K562 (cell line): Measurements from ENCODE around the gene INPP4B. TPM values are rescaled to one million over a fixed set of nuclear protein-coding genes. Genes with fewer than 3 reads are reported as not detected.

ENCODE experiments used
- CBX3 ChIP-seq, 2 experiments: IDR thresholded peaks; 1 replicate in 1 of 2; 2 replicates in 1 of 2; pipeline ENCODE4 v1.6.1; 2012; ENCODE audit warnings: inconsistent platforms in 2 of 2, low read length in 2 of 2, borderline replicate concordance in 1 of 2, control low read depth in 1 of 2
- IRF2 ChIP-seq: sonication (generic); formaldehyde crosslinking; IDR thresholded peaks from 2 replicates; pipeline ENCODE4 v1.8.1; 2022; ENCODE audit warnings: mild to moderate bottlenecking, missing genetic modification reagents
- JUND ChIP-seq, 2 experiments: IDR thresholded peaks; 2 replicates in 1 of 2; 3 replicates in 1 of 2; pipeline ENCODE4 v1.6.1; 2011; ENCODE audit warnings: borderline replicate concordance in 2 of 2, low read depth in 2 of 2, low read length in 2 of 2, improper control_type of control experiment in 1 of 2, missing biosample characterization in 1 of 2, missing genetic modification characterization in 1 of 2, missing genetic modification reagents in 1 of 2
- KAT7 ChIP-seq: sonication (generic); formaldehyde crosslinking; IDR thresholded peaks from 2 replicates; pipeline ENCODE4 v1.8.0; 2022; ENCODE audit warnings: missing genetic modification reagents, mild to moderate bottlenecking, borderline replicate concordance
- TGIF2 ChIP-seq: sonication (generic); formaldehyde crosslinking; IDR thresholded peaks from 2 replicates; pipeline ENCODE4 v1.8.1; 2022; ENCODE audit warnings: mild to moderate bottlenecking, missing genetic modification reagents, moderate library complexity
- TRIM28 ChIP-seq: fragments of 450-650 bp; IDR thresholded peaks from 2 replicates; pipeline ENCODE4 v1.6.1; 2017
- YY1 ChIP-seq, 3 experiments: IDR thresholded peaks; 2 replicates each; pipeline ENCODE4 v1.6.1; 2011; ENCODE audit warnings: low read length in 2 of 3, mild to moderate bottlenecking in 2 of 3, moderate library complexity in 2 of 3, borderline replicate concordance in 1 of 3, control low read depth in 1 of 3, low read depth in 1 of 3; ENCODE audit not compliant: insufficient read depth in 3 of 3, insufficient replicate concordance in 2 of 3, control insufficient read depth in 1 of 3, insufficient read length in 1 of 3; ENCODE audit errors: extremely low read depth in 1 of 3
- ZNF133 ChIP-seq: fragments of 250-450 bp; sonication (Bioruptor Pico); IDR thresholded peaks from 2 replicates; pipeline ENCODE4 v1.4.0; 2020; ENCODE audit warnings: mild to moderate bottlenecking
- polyA plus RNA-seq, 8 experiments: library from polyadenylated mRNA; depleted of rRNA in 4 of 8; stranded (reverse) in 5 of 8; unstranded in 3 of 8; fragments of >200 nt; fragmentation: Nextera tagmentation in 2 of 8; fragmentation: Illumina TruSeq in 1 of 8; extraction: Ambion mirVana in 2 of 8; extraction: Trizol in 1 of 8; gene quantifications; 2 replicates each; pipeline versions ENCODE4 v1.2.1 to v1.2.3, GENCODE V29; 2011 to 2014; ENCODE audit warnings: inconsistent platforms in 1 of 8, missing spikeins in 1 of 8
- total RNA-seq, 7 experiments: library from RNA; depleted of rRNA in 6 of 7; stranded (reverse); fragments of >200 nt in 6 of 7; fragmentation: Illumina TruSeq in 2 of 7; extraction: Trizol in 2 of 7; gene quantifications; 2 replicates each; pipeline versions ENCODE4 v1.2.1 to v1.2.3, GENCODE V29; 2011 to 2021; ENCODE audit warnings: low replicate concordance in 1 of 7
- TF ChIP-seq, protein P1 (sequence below): fragments of 250-450 bp; sonication (Bioruptor Pico); IDR thresholded peaks from 2 replicates; pipeline ENCODE4 v1.8.0; 2021; ENCODE audit warnings: moderate library complexity, mild to moderate bottlenecking, inconsistent platforms
- TF ChIP-seq, protein P2 (sequence below): fragments of 450-650 bp; IDR thresholded peaks from 2 replicates; pipeline ENCODE4 v1.6.1; 2018; ENCODE audit warnings: mild to moderate bottlenecking, low read depth; ENCODE audit not compliant: partially characterized antibody

Gene INPP4B
- total and polyA plus RNA-seq, 9 of the 15 experiments (the other 6 are each of a cell fraction or from before 2014, with no cell fraction given) = 0.04 to 0.11 TPM; not detected in 7

DNA sequence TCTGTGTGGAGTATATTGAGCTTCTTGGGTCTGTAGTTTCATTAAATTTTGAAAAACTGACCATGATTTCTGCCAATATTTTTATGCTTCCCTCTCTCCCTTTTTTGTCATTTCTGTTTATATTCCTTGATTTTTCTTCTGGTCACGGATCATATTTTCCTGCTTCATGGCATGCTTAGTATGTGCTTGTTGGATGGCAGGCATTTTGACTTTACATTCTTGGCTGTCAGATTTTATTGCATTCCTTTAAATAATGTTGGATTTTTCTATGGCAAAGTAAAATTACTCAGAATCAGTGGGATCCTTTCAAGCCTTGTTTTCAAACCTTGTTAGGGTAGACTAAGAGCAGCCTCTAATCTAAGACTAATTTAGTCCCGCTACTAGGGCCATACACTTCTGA is 677.9 kb downstream of the INPP4B start (continued):
- TF ChIP-seq TGIF2 (CRISPR knock-in tag) (no peak), ZNF133 (CRISPR knock-in tag) (no peak), TRIM28 (no peak), IRF2 (no peak), YY1 (IDR thresholded peaks at IDR 0.05; ENCODE audit: borderline replicate concordance in 1 of 3, control insufficient read depth in 1 of 3, extremely low read depth in 1 of 3, insufficient read depth in 3 of 3, insufficient read length in 1 of 3, insufficient replicate concordance in 2 of 3, low read depth in 1 of 3, low read length in 2 of 3) (no peak), CBX3 (IDR thresholded peaks at IDR 0.05; ENCODE audit: borderline replicate concordance in 1 of 2, low read length in 2 of 2) (no peak), KAT7 (CRISPR knock-in tag) (no peak), JUND (IDR thresholded peaks at IDR 0.05; ENCODE audit: borderline replicate concordance, low read depth, low read length) (no peak), JUND (tag; IDR thresholded peaks at IDR 0.05; ENCODE audit: borderline replicate concordance, low read depth, low read length) (no peak)
- TF ChIP-seq, protein P1, sequence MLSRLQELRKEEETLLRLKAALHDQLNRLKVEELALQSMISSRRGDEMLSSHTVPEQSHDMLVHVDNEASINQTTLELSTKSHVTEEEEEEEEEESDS (CRISPR knock-in tag) = no peak
- TF ChIP-seq, protein P2, sequence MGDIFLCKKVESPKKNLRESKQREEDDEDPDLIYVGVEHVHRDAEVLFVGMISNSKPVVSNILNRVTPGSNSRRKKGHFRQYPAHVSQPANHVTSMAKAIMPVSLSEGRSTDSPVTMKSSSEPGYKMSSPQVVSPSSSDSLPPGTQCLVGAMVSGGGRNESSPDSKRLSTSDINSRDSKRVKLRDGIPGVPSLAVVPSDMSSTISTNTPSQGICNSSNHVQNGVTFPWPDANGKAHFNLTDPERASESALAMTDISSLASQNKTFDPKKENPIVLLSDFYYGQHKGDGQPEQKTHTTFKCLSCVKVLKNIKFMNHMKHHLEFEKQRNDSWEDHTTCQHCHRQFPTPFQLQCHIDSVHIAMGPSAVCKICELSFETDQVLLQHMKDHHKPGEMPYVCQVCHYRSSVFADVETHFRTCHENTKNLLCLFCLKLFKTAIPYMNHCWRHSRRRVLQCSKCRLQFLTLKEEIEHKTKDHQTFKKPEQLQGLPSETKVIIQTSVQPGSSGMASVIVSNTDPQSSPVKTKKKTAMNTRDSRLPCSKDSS = no peak
